Sigmoid colon (tissue), 4 donors: ENCODE results near the gene PRICKLE1.

ENCODE experiments used
- CTCF ChIP-seq, 4 experiments: fragments of 450-650 bp in 3 of 4; fragments of 200-600 bp in 1 of 4; IDR thresholded peaks; one replicate each; pipeline ENCODE4 v1.5.1; 2016 to 2019; ENCODE audit warnings: antibody characterized with exemption in 4 of 4, mild to moderate bottlenecking in 3 of 4, moderate library complexity in 2 of 4
- POLR2AphosphoS5 ChIP-seq, 4 donors: sonication (generic); formaldehyde crosslinking; IDR thresholded peaks; one replicate each; pipeline ENCODE4 v1.6.1; 2017; ENCODE audit warnings: antibody characterized with exemption in 4 of 4

DNA sequence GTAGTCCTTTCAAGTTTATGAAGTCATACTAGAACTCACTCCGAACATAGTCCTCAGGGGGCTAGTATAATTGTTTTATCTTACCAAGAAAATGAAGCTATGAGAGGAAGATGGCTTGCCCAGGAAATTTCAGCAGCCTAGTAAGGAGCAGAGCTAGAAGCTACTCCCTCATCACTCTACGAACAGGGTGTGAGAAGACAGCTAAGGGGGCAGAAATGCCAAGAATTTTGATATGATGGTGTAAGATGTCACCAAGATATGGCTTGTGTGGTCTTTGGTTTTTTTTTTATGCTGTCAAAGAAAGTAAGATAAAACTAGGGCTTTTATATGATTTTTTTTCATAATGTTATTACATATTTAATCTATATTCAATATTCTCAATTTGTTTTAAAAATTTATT, 47.6 kb downstream of the PRICKLE1 start:
- TF ChIP-seq CTCF (IDR thresholded peaks at IDR 0.05) (no peak), POLR2AphosphoS5 (IDR thresholded peaks at IDR 0.05) (no peak)
